Measurements from ENCODE around the gene CLIP4. TPM values are rescaled to one million over a fixed set of nuclear protein-coding genes. Genes with fewer than 3 reads are reported as not detected.

CLIP4 gene
- polyA plus RNA-seq, 4 donors, result 16.2 to 20.8 (median 18.0) TPM

DNA sequence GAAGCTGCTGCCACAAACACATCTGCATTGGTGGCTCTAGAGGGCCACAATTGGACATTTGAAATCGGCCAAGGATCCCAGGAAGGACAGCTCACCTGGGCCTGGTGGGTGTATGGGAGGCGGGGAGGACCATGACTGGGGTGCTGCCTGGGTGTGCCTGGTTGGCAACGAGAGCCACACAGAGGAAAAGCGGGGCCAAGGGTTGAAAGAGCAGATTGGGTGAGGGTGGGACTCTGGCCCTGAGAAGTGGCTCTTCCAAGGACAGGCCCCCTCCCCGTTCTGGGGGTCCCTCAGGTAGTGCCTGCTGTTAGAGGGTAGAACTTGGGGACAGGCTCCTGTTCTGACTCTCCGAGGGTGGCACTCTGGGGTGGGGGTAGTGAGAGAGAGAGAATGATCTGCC, 102.9 kb downstream of the CLIP4 start:
- no peak for DNase-seq (ENCODE audit: low read depth in 4 of 4, low spot score in 3 of 4)

DNA sequence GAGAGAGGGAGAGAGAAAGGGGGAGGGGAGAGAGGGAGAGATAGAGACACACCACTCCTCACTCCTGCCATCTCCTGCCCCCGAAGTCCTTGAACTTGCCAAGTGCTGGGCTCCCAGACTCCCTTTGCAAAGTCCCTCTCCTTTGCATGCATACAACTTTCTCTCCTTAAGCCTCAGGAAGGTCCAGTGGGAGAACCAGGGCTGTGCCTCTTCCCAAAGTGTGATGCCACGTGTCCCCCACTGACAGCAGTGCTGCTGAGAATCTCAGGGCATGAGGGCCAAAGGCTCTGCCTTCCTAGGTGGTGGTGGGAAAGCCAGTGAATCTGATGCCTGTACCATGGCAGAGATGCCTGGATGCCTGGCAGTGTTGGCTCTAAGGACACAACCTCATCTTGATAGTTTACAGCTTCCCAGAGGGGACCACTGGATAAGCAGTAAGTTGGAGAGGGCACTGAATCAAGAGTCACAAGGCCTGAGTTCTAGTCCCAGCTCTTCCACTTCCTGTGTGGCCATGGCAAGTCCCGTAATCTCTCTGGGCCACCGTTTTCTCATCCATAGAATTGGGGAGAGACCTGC, 103.4 kb downstream of the CLIP4 start:
- DNase-seq (ENCODE audit: low read depth in 4 of 4, low spot score in 3 of 4), result no peak

- no peak for DNase-seq (ENCODE audit: low read depth in 4 of 4, low spot score in 3 of 4)
Observed at GRCh38 chr2:29219374-29219773, 104.2 kb downstream of the CLIP4 start.

DNA sequence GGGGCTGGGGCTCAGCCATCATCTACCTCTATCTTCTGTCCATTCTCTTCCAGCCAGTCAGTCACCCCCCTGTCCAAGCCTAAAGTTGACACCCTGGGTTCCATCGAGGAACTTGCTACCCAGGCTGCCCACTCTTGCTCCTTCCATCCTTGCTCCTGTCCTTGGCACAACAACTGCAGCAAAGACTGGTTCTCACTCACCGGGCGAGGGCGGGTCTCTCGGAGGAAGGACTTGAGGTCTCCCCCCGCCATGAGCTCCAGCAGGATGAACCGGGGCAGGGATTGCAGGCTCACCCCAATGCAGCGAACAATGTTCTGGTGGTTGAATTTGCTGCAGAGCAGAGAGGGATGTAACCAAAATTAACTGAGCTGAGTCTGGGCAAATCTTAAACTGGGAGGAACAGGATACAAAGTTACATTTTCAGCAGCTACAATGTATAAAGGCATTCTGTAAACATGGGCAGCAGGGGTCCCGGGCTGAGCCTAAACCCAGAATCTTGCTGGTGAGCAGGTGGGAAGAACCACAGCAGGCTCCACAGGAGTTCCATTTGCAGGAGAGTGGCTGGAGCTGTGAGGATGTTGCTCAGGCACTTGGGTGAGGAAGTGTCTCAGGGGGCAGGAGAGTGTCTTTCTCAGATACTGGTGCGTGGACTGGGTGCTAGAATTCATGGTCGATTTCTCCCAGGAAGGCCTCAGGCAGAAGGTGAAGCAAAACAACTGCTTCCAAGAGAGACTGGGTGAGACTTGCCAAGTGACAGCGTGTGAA, 105.5 kb downstream of the CLIP4 start:
- no peak for DNase-seq (ENCODE audit: low read depth in 4 of 4, low spot score in 3 of 4)

GRCh38 chr2:29222381-29223179, 107.4 kb downstream of the CLIP4 start:
- no peak for DNase-seq (ENCODE audit: low read depth in 4 of 4, low spot score in 3 of 4)

- no peak for DNase-seq (ENCODE audit: low read depth in 4 of 4, low spot score in 3 of 4)
Observed at GRCh38 chr2:29223257-29223656, 108.0 kb downstream of the CLIP4 start.

GRCh38 chr2:29223851-29224692, 108.9 kb downstream of the CLIP4 start:
- DNase-seq (ENCODE audit: low read depth in 4 of 4, low spot score in 3 of 4), result peak in 1 of 4 donors; percentile 16

GRCh38 chr2:29224693-29225551, 109.7 kb downstream of the CLIP4 start:
- no peak for DNase-seq (ENCODE audit: low read depth in 4 of 4, low spot score in 3 of 4)

DNA sequence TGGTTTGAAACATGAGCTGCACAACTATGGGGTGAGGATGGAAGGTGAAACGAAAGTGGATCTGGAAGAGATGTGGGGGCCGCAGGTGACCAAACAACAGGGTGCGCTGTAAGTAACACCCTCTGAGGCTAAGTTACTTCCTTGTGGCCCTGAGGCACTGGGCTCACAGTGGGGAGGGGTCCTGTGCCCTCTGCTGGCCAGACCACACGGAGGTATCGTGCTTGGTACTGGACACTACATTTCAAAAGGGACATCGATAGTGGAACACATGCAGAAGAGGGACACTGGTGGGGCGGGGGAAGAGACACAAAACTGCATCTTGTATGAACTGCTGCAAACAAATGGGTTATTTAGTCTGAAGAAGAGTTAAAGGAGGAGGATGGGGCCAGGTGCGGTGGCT, 110.6 kb downstream of the CLIP4 start:
- DNase-seq (ENCODE audit: low read depth in 4 of 4, low spot score in 3 of 4), result no peak

DNA sequence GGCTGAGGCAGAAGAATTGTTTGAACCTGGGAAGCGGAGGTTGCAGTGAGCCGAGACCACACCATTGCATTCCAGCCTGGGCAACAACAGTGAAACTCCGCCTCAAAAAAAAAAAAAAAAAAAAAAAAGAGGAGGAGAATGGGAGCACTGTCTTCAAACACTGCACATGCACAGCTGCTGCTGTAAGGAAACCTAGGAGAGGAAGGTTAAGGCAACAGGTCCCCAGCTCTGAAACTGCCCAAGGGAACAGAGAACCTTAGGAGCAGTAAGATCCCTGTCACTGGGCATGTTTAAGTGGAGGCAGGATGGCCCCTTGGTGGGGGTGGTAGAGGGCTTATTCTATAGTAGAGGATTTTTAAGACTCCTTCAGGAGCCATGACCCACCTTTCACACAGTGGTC, 111.2 kb downstream of the CLIP4 start:
- DNase-seq (ENCODE audit: low read depth in 4 of 4, low spot score in 3 of 4), result no peak

DNA sequence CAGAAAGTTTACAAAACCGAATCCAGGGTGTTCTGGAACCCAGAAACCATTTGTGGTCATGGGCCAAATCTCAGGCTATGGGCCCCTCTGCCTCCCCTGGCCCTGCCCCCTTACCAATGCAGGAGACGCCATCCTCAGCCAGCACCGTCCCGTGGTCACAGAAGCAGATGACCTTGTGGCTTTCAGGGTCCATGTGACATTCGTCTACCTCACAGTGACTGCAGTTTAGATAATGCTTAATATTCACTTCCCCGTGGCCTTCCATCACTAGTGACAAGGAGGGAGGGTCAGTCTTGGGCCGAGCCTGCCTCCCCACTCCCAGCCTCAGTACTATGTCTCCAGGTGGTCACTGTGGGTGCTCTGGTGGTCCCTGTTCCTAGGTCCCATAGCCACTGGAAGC, 111.6 kb downstream of the CLIP4 start:
- no peak for DNase-seq (ENCODE audit: low read depth in 4 of 4, low spot score in 3 of 4)

DNA sequence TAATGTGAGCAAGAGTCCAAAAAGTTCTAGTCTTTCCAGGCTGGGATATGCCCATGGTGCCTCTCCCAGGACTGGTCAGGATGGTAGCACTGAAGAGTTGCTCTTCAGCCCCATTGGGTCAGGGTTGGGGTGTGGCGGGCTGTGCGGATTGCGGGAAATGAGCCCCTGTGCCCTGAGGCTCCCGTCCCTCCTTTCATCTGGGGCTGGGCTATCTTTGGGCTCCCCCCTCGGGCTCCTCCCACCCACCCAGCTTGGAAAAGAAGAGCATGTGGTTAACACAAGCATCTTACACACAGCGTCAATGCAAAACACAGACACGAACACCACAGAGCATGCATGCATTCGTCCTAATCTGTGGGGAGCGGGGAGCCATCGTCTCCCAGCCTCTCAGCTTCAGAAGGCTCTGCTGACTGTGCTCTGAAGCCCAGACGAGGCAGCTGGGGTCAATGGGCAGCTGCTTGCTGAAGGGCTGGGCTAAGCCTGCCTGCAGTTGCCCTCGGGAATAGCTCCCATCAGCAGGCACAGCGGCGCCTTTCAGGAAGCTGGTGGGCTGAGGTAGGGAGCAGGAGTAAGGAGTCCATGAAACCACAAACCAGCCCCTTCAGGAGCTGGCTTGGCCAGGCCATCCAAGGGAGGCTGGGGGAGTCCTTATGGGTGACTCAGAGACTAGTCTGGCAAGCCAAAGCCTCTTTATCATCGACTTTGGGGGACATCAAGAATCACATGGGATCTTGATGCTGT, 112.9 kb downstream of the CLIP4 start:
- no peak for DNase-seq (ENCODE audit: low read depth in 4 of 4, low spot score in 3 of 4)

GRCh38 chr2:29228947-29229346, 113.7 kb downstream of the CLIP4 start:
- DNase-seq (ENCODE audit: low read depth in 4 of 4, low spot score in 3 of 4), result no peak

- no peak for DNase-seq (ENCODE audit: low read depth in 4 of 4, low spot score in 3 of 4)
Observed at GRCh38 chr2:29229640-29230039, 114.4 kb downstream of the CLIP4 start.

DNA sequence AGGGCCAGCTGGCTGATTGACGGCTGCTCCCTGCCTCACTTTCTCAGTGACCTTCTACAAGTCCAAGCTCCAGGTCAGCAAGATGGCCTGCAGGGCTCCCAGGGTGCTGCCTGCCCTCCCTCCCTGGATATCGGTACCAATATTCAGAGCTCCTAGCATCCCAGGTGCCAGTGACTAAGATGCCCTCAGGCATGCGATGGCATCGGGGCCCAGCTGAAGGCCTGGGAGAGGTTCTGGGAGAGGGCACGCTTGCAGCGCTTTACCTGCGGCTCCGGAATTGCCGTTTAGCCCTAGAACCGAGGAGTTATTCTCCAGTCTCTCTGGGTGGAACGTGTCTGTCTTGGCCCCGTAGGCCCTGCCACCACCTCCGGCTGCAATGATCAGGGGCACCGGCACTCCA, 116.8 kb downstream of the CLIP4 start:
- no peak for DNase-seq (ENCODE audit: low read depth in 4 of 4, low spot score in 3 of 4)

DNA sequence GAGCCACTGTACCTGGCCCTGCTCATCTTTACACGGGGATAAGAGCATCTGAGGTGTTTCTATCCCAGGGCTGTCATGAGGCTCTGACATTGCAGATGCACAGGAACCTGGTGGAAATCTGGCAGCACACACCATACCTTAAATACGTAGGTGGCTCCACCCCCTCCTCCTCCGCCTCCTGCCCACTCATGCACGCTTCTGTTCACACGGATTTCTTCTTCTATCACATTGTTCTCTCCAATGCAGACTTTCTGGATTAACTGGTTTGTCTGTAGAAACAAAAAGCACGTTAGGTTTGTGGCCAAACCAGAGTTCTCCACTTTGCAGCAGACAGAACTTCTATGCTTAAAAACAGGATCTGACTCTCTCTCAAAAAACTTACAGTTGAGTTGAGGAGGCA, 118.2 kb downstream of the CLIP4 start:
- peak in 3 of 4 donors; percentile 14 to 44 (median 36) for DNase-seq (ENCODE audit: low read depth in 4 of 4, low spot score in 3 of 4)

DNA sequence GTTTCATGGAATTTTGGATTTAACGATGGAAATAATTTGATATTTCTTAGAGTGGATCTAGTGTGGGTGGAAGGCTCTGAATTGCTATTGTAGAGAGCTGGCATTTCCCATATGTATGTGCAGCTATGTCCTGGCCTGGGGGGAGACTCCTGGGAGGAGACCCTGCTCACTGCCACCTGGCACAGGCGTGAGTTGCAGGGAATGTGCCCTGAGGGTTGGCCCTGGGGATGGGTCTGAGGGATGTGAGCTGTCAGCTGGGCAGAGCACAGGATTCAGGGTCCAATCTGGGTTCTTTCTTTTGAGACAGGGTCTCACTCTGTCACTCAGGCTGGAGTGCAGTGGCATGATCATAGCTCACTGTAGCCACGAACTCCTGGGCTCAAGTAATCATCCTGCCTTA, 120.2 kb downstream of the CLIP4 start:
- no peak for DNase-seq (ENCODE audit: low read depth in 4 of 4, low spot score in 3 of 4)

DNA sequence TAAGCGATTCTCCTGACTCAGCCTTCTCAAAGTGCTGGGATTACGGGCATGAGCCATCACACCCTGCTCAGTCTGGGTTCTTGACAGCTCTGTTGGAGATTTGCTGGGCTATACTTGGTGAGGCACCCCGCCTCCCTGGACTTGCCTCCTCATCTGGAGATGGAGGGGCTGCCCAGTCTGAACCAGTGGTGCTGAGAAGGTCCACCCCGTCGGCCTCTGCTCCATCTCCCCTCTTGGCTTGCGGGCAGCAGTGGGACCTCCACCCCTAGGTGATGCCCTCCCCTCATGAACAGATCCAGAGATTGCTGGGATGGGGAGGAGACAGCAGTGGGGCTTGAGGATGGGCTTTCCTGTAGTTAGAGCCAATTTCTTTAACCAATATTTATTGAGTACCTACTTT, 120.9 kb downstream of the CLIP4 start:
- no peak for DNase-seq (ENCODE audit: low read depth in 4 of 4, low spot score in 3 of 4)

DNA sequence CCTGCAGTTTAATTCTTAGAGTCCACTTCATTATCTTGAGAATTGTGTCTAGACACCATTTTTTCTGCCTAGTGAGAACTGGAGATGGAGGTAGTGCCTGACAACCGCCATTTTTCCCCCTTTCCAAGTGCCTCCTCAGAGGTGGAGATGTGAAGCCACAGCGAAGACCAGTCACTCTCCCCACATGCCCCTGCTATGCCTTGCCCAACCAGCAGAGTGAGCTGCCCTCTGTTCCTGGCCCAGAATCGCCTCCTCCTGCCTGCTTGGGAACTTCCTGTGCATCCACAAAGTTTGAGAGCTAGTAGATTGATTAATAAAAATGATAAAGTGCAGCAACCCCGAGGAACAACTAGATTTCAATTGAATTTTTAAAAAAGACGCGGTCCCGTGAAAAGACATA, 123.3 kb downstream of the CLIP4 start:
- no peak for DNase-seq (ENCODE audit: low read depth in 4 of 4, low spot score in 3 of 4)
